B cell (primary cell): Measurements from ENCODE around the gene GRK5. TPM values are rescaled to one million over a fixed set of nuclear protein-coding genes. Genes with fewer than 3 reads are reported as not detected.

Source experiments
- ATAC-seq: fragments of 200-7000 bp; cut with Tn5 transposase; one replicate; pipeline ENCODE4 v1.10.0; 2021; ENCODE audit warnings: low read depth, mild to moderate bottlenecking, moderate number of reproducible peaks, moderate library complexity
- CTCF ChIA-PET: fragments of 350-600 bp; sonication (Branson Sonifier 250); formaldehyde crosslinking; loops from one replicate; lab custom pipeline; 2021; ENCODE audit warnings: antibody characterized with exemption, inconsistent platforms; lab: Charles Lee
- POLR2A ChIA-PET: fragments of 350-600 bp; sonication (Branson Sonifier 250); formaldehyde crosslinking; loops from one replicate; lab custom pipeline; 2021; ENCODE audit warnings: antibody characterized with exemption; lab: Charles Lee
- DNase-seq: peaks from one replicate; pipeline ENCODE4 v3.0.0; 2013
- H2AFZ ChIP-seq: 2 replicates; pipeline ENCODE4 v1.6.1; 2012; ENCODE audit warnings: mild to moderate bottlenecking, low read depth, low read length; ENCODE audit not compliant: insufficient read depth, poor library complexity, severe bottlenecking
- H3K27ac ChIP-seq, 2 donors: 1 replicate in 1 of 2; 2 replicates in 1 of 2; pipeline ENCODE4 v1.5.1; 2012 to 2013; ENCODE audit warnings: low read length in 2 of 2, mild to moderate bottlenecking in 2 of 2, moderate library complexity in 1 of 2
- H3K27me3 ChIP-seq, 4 experiments: fragments of 200-600 bp in 1 of 4; sonication (generic) in 1 of 4; replicated peaks in 1 of 4; 1 replicate in 2 of 4; 2 replicates in 2 of 4; pipeline versions ENCODE4 v1.6.1 to v1.7.0; 2013 to 2016; ENCODE audit warnings: low read length in 3 of 4, mild to moderate bottlenecking in 2 of 4, mixed read lengths in 1 of 4, moderate library complexity in 1 of 4; ENCODE audit not compliant: insufficient read depth in 4 of 4, control insufficient read depth in 3 of 4; ENCODE audit errors: control extremely low read depth in 1 of 4
- H3K36me3 ChIP-seq, 2 experiments: replicated peaks in 1 of 2; 1 replicate in 1 of 2; 2 replicates in 1 of 2; pipeline versions ENCODE4 v1.6.1 to v1.7.1; 2013; ENCODE audit warnings: low read length in 1 of 2; ENCODE audit not compliant: insufficient read depth in 2 of 2, control insufficient read depth in 1 of 2; ENCODE audit errors: control extremely low read depth in 1 of 2, extremely low read depth in 1 of 2
- H3K4me1 ChIP-seq, 2 donors: fragments of 200-600 bp in 1 of 2; sonication (generic) in 1 of 2; 1 replicate in 1 of 2; 2 replicates in 1 of 2; pipeline versions ENCODE4 v1.5.1 to v1.6.1; 2013 to 2017; ENCODE audit warnings: low read length in 2 of 2; ENCODE audit not compliant: control insufficient read depth in 2 of 2, insufficient read depth in 2 of 2
- H3K4me2 ChIP-seq: replicated peaks from 2 replicates; pipeline ENCODE3; 2012; ENCODE audit warnings: mild to moderate bottlenecking, low read depth, low read length; ENCODE audit not compliant: poor library complexity, severe bottlenecking
- H3K4me3 ChIP-seq, 5 experiments: fragments of 200-600 bp in 1 of 5; sonication (generic) in 1 of 5; 1 replicate in 3 of 5; 2 replicates in 2 of 5; pipeline versions ENCODE4 v1.5.1 to v1.7.0; 2011 to 2016; ENCODE audit warnings: low read length in 4 of 5, mild to moderate bottlenecking in 4 of 5, low read depth in 2 of 5, control low read depth in 1 of 5, moderate library complexity in 1 of 5; ENCODE audit not compliant: insufficient read depth in 1 of 5; ENCODE audit errors: control extremely low read depth in 1 of 5, extremely low read depth in 1 of 5
- H3K79me2 ChIP-seq: fragments of 200-600 bp; sonication (generic); one replicate; pipeline ENCODE4 v1.6.0; 2016; ENCODE audit warnings: low read length; ENCODE audit not compliant: control insufficient read depth, insufficient read depth
- H3K9ac ChIP-seq: fragments of 200-600 bp; sonication (generic); 2 replicates; pipeline ENCODE4 v1.6.1; 2017; ENCODE audit warnings: mild to moderate bottlenecking, low read length, moderate library complexity
- H3K9me3 ChIP-seq, 3 donors: one replicate each; pipeline versions ENCODE4 v1.6.1 to v1.7.1; 2013; ENCODE audit warnings: low read length in 2 of 3; ENCODE audit not compliant: control insufficient read depth in 2 of 3, insufficient read depth in 1 of 3; ENCODE audit errors: control extremely low read depth in 1 of 3
- H4K20me1 ChIP-seq: 2 replicates; pipeline ENCODE4 v1.6.0; 2012; ENCODE audit warnings: mild to moderate bottlenecking, low read length; ENCODE audit not compliant: insufficient read depth, control insufficient read depth, poor library complexity, severe bottlenecking
- H3K27ac Mint-ChIP-seq: one replicate; pipeline ENCODE4 v1.8.0; 2021; ENCODE audit warnings: mixed read lengths
- H3K27me3 Mint-ChIP-seq: one replicate; pipeline ENCODE4 v1.8.0; 2021; ENCODE audit warnings: mixed read lengths
- H3K4me1 Mint-ChIP-seq: one replicate; pipeline ENCODE4 v1.8.0; 2021; ENCODE audit warnings: mixed read lengths
- H3K4me3 Mint-ChIP-seq: one replicate; pipeline ENCODE4 v1.8.0; 2021; ENCODE audit warnings: mixed read lengths
- H3K9me3 Mint-ChIP-seq: one replicate; pipeline ENCODE4 v1.8.0; 2022; ENCODE audit warnings: mixed read lengths; ENCODE audit not compliant: insufficient read depth
- CTCF ChIP-seq: fragments of 200-600 bp; IDR thresholded peaks from one replicate; pipeline ENCODE4 v1.8.0; 2022; ENCODE audit warnings: antibody characterized with exemption, mild to moderate bottlenecking
- EZH2 ChIP-seq: IDR thresholded peaks from 2 replicates; pipeline ENCODE4 v1.6.1; 2012; ENCODE audit warnings: borderline replicate concordance, low read depth, mild to moderate bottlenecking, moderate library complexity, low read length; ENCODE audit not compliant: insufficient read depth, poor library complexity, severe bottlenecking
- WGBS: methylation state at CpG from one replicate; pipeline ENCODE4 v1.1.5; 2013; ENCODE audit warnings: missing lambda C conversion rate; ENCODE audit not compliant: insufficient coverage; 5-methylcytosine and 5-hydroxymethylcytosine counted together
- intact Hi-C: fragments of 100-400 bp; cut with micrococcal nuclease; formaldehyde crosslinking; loops from one replicate; pipeline ENCODE4 v1.10.0; 2022
- polyA plus RNA-seq: library from polyadenylated mRNA; depleted of rRNA; stranded (reverse); fragments of >200 nt; gene quantifications from 2 replicates; pipeline ENCODE4 v1.2.3, GENCODE V29; 2012
- total RNA-seq, 2 donors: library from RNA; stranded (reverse); fragments of 120-200 nt in 1 of 2; gene quantifications; 1 replicate in 1 of 2; 2 replicates in 1 of 2; pipeline versions ENCODE4 v1.2.3 to v1.2.4, GENCODE V29; 2013 to 2022

The GRK5 gene
- total and polyA plus RNA-seq, 2 donors (not counting 1 experiment from before 2014, with no cell fraction given): 21.9 to 54.8 TPM

DNA sequence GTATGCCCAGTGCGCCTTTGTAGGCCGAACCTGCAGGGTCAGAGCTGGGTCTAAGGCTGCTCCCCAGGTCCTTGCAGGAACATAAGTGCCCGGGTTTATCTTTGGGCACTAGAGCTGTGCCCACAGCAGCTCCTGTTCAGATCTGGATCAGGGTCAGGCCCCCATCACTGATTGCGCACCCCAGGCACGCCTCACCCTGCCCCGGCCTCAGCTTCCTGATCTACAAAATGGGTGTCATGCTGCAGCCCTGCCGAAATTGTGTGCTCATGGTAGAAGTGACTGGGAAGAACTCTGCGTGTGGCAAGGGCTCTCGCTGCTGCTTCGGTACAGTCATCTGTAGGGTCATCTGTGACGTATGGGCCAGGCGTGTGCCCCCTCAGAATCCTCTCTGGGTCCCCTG, 100.7 kb downstream of the GRK5 start:
- peak overlapping the region; percentile 44 for H3K4me3 Mint-ChIP-seq
- H3K4me1 Mint-ChIP-seq: peaks cover 89% of the 10 kb centered on the region

More for the DNA sequence above, 100.7 kb downstream of the GRK5 start:
- Histone ChIP-seq H3K4me3 (no peak overlapping the region), H3K4me1 (peaks cover 90 to 93% of the 10 kb centered on the region in 2 donors), H3K4me2 (peak overlapping the region; percentile 86), H3K9me3 (peaks cover 0 to 8% (median 0%) of the 10 kb centered on the region in 3 donors), H3K36me3 (no peaks in the 10 kb centered on the region), H3K27ac (no peak overlapping the region), H2AFZ (no peak overlapping the region), H4K20me1 (peaks cover 10% of the 10 kb centered on the region), H3K9ac (no peak overlapping the region), H3K79me2 (peaks cover 91% of the 10 kb centered on the region), H3K27me3 (no peaks in the 10 kb centered on the region)
- 97% methylated on average over 12 of the region's 12 CpGs for WGBS
- peak overlapping the region; percentile 78 for H3K27ac Mint-ChIP-seq
- no peak for DNase-seq
- no peaks in the 10 kb centered on the region for H3K27me3 Mint-ChIP-seq
- ATAC-seq: no peak
- ChIA-PET POLR2A (interaction anchor here (1.6 to 4.3 kb wide), 3 partner anchors 7 to 101 kb away, joined by 5 to 32 read pairs (median 6); partner anchors contain the start of gene GRK5), CTCF (interaction anchor here (1.1 to 7.0 kb wide), 8 partner anchors 24 to 181 kb away, joined by 3 to 118 read pairs (median 6); partner anchors contain the start of gene GRK5)
- H3K9me3 Mint-ChIP-seq: no peaks in the 10 kb centered on the region
- TF ChIP-seq EZH2 (no peak), CTCF (no peak)
- intact Hi-C loops: loop anchor here (10.0 kb wide), 1 partner anchor 223 kb away; the partner anchor contains the start of gene EIF3A
